Activated T-helper 9 cell treated with anti-CD3 and anti-CD28 coated beads, Interleukin-2, amount 50 U/mL, for 16 hours (primary cell): Measurements from ENCODE around the gene ESPNL.
"Not testable (repeated sequence)": the region's sequence is repeated elsewhere in the genome, so short reads cannot be mapped to it uniquely, and the experiment has no call there.

ENCODE experiments used
- DNase-seq: peaks from one replicate; pipeline ENCODE4 v3.0.0-alpha.2; 2020; ENCODE audit warnings: low read depth

Gene ESPNL, protein sequence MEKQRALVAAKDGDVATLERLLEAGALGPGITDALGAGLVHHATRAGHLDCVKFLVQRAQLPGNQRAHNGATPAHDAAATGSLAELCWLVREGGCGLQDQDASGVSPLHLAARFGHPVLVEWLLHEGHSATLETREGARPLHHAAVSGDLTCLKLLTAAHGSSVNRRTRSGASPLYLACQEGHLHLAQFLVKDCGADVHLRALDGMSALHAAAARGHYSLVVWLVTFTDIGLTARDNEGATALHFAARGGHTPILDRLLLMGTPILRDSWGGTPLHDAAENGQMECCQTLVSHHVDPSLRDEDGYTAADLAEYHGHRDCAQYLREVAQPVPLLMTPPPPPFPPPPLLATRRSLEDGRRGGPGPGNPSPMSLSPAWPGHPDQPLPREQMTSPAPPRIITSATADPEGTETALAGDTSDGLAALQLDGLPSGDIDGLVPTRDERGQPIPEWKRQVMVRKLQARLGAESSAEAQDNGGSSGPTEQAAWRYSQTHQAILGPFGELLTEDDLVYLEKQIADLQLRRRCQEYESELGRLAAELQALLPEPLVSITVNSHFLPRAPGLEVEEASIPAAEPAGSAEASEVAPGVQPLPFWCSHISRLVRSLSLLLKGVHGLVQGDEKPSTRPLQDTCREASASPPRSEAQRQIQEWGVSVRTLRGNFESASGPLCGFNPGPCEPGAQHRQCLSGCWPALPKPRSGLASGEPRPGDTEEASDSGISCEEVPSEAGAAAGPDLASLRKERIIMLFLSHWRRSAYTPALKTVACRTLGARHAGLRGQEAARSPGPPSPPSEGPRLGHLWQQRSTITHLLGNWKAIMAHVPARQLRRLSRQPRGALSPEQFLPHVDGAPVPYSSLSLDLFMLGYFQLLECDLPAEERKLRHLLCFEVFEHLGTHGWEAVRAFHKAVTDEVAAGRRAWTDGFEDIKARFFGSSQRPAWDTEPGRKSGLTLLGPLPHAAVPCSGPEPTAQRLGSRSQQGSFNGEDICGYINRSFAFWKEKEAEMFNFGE

DNA sequence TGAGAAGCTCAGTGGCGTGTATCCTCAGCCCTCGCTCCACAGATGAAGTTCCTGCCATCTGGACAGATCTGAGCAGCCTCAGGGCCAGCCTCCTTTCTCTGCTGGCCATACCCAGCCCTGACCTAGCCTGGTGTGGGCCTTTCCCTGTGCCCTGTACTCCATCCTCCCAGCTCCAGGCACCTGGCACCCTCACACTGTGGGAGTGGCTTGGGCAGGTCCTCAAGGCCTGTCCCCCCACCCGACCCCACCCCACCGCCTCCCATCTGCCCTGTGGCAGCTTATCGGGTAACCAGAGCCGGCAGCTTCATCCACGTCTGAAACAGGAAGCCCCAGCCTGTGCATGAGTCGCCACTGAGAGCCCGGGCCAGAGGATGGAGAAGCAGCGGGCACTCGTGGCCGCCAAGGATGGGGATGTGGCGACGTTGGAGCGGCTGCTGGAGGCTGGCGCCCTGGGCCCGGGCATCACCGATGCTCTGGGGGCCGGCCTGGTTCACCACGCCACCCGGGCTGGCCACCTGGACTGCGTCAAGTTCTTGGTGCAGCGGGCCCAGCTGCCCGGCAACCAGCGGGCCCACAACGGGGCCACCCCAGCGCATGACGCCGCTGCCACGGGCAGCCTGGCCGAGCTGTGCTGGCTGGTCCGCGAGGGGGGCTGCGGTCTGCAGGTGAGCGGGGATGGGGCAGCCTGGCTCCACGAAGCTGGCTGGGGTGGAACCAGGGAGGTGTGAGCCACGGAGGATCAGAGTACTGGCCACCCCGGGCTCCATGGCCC lies at the start of gene ESPNL:
TSS of gene ESPNL (plus strand) at position 292 of the 772 bp plus-strand sequence. CDS start at position 372, 80 bp downstream.
- no peak for DNase-seq

DNA sequence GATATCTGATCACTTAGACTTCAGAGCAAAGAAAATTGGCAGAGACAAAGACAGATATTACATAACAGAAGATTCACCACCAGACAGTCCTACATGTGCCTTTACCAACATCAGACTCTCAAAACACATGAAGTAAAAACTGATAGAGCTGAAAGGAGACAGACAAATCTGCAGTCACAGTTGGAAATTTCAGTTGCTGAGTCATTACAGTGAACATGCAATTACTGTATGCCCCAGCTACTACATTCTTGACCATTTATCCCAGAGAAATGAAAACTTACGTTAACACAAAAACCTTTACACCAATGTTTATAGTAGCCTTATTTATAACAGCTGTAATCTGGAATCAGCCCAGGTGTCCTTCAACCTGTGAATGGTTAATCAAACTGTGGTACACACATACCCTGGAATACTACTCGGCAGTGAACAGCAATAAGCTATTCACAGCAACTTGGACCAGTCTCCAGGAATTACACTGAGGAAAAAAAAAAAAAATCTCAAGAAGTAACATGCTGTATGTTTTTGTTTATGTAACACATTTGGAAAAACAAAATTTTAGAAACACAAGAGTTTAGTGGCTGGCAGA lies 46.9 kb upstream of the ESPNL start:
- DNase-seq: no peak

DNA sequence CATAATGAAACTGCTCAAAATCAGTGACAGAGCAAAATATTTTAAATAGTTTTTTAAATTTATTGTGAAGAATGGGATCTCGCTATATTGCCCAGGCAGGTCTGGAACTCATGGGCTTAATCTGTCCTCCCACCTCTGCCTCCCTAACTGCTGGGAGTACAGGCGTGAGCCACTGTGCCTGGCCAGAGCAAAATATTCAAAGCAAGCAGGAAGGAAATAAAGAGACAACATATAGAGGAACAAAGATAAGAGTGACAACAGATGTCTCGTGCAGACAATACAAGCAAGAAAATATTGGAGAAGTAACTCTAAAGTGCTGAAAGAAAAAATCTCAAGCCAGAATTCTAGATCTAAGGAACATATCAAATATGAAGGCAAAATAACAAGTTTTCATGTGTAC lies 44.3 kb upstream of the ESPNL start:
- no peak for DNase-seq

DNA sequence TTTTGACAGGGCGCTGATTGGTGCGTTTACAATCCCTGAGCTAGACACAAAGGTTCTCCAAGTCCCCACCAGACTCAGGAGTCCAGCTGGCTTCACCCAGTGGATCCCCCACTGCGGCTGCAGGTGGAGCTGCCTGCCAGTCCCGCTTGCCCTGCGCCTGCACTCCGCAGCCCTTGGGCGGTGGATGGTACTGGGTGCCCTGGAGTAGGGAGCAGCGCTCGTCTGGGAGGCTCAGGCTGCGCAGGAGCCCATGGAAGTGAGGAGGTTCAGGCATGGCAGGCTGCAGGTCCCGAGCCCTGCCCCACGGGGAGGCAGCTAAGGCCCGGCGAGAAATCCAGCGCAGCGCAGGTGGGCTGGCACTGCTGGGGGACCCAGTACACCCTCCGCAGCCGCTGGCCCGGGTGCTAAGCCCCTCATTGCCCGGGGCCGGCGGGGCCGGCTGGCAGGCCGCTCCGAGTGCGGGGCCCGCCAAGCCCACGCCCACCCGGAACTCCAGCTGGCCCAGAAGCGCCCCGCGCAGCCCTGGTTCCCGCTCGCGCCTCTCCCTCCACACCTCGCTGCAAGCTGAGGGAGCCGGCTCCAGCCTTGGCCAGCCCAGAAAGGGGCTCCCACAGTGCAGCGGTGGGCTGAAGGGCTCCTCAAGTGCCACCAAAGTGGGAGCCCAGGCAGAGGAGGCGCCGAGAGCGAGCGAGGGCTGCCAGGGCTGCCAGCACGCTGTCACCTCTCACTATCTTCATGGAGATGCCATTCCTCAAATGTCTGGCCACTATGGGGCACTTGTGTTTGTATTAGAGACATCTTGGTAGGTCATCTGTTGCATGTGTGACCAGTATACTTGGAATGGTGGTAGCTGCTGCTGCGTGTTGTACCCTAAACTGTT lies 42.2 kb upstream of the ESPNL start:
- DNase-seq: not testable (repeated sequence)

DNA sequence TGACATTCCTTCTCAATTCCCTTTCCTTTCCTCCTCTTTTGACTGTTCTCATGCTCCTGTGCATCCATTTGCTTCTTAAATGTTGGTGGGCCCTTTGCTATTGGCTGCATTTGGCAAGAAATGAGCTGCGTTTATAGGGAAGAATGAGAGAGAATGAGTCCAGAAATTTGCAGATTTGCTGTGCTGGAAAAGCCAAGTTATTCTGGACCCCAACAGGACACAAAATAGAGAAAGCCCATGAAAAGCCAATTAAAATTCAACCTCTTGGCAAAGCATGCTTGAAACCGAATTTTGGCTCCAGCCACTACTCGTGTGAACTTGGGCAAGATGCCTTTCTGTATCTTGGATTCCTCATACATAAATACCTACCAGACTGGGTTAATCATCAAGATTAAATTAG lies 40.6 kb upstream of the ESPNL start:
- no peak for DNase-seq

DNA sequence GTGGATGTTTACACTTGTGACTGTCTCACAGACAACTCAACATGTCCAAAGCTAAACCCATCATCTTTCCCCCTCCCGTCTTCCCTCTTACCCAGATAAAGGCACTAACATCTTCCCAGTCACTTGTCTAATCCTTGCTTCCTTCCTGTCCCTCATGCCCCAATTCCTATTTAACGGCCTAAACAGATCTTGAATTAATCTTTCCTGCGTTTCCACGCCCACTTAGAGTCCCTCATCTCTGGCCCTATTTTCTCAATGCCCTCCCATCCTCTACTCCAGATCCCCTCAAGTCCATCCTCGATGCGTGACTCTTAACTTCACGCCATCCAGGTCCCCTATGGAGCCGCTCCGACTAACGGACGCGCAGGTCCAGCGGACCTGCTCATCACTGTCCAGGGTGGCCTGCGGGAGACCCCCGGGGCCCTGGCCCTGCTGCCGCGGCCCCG lies 40.0 kb upstream of the ESPNL start:
- no peak for DNase-seq

DNA sequence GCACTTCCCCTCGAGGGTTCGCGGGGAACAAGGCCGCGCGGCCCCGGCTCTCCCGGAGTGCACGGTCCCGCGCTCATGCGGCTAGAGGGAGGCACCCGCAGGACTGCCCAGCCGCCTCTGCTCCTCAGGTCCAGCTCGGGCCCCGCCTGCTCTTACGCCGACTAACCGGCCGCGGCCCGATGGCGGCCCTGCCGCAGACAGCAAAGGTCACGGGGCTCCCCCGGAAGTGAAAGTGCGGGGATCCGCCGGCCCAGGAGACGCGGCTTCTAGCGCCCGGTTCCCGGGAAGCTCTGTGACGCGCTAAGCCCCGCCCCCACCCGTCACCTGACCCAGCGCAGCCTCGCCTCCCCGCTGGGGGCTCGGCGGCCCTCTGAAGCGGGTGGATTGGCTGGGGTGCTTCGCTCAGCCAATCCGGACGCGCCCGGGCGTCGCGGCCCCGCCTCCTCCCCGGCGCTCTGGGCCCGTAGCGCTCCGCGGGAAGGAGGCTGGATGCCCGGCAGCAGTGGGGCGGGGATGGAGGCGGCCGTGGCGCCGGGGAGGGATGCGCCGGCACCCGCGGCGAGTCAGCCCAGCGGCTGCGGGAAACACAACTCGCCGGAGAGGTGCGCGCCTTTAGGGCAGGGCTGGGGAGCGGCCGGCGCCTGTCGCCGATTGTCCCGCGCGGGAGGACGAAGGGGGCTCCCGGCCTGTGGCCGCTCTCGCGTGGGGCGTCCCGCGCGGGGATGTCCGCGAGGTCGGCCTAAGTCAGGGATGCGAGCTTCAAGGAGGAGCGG lies 39.4 kb upstream of the ESPNL start, which contains the start of gene SCLY:
TSS of gene SCLY (plus strand) at position 460 of the 773 bp plus-strand sequence. CDS start at position 514, 54 bp downstream.
- peak; percentile 94 for DNase-seq

DNA sequence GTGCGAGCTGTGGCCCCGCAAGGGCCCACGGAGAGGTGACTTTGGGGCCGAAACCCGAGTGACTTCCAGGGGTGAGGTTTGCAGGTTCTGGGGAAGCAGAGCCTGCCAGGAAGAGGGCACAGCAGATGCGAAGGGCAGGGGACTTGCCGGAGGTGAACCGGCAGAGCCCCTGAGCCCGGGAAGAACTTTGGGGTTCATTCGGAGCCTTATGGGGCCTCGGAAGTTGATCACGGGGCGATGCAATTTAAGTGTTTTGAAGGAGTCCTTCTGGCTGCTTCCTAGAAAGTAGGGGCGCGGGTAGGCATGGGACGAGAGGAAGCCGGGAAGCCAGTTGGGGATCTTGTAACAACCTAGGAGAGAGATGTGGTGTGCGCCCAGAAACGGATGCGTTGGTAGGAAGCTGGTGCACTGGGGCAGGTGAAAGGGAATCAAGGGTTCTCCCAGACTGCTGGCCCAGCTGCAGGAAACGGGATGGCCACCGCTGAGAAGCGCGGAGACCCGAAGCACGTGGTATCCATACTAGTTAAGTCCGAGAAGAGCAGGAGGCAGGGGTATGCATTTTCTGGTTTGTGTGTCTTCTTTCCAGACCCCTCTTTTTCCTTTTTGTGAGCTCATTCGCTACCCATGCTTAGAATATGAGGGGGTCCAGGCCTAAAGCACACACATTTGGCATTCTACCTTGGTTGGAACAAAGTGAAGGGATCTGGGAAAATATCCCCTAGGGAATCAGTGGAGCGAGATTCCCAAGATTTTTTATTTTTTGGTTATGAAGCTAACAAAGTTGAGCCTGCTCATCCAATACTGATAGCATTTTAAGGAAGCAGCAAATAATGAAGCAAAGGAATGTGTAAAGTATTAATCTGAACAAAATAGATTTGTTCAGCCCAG lies 38.6 kb upstream of the ESPNL start:
- DNase-seq: no peak

DNA sequence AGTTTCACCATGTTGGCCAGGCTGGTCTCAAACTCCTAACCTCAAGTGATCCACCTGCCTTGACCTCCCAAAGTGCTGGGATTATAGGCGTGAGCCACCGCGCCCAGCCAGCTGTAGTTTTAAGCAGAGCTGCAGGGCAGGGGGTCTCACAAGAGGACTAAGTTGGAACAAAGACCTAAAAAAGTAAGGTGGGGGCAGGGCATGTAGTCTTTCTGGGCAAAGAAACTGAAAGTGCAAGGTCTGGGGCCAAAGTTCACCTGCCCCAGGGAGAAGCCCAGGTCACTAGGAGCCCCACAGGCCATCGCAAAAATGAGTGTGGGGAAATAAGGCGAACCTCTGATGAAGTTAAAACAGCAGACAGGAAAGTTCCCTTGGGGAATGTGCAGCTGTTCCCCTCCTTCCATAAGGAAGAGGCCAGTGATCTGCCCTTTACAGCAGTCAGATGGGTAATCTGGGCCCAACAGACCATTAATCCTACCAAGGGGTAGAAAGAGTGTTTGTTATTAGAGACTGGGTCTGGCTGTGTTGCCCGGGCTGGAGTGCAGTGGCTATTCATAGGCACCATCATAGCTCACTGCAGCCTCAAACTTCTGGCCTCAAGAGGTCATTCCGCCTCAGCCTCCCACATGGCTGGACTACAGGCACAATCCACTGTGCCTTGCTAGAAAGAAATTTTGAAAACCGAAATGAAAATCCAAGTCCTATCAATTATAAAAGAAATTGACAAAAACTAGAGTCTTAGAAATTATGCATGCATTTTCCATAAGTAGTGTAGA lies 36.5 kb upstream of the ESPNL start:
- no peak for DNase-seq

DNA sequence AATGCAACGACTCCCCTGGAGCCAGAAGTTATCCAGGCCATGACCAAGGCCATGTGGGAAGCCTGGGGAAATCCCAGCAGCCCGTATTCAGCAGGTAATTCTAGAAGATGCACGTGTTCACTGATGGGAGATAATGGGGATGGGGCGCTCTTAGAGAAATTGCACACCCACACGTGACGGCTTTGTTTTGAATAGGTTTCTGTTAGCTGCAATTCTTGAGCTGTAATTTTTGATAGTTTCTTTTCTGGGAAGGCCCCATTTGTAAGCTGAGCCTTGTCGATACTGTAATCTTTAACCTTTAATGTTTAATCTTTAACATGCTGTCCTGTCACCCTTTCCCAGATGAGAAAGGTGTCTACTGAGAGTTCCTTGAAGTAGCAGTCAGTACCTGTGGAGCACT lies 35.8 kb upstream of the ESPNL start:
- no peak for DNase-seq

DNA sequence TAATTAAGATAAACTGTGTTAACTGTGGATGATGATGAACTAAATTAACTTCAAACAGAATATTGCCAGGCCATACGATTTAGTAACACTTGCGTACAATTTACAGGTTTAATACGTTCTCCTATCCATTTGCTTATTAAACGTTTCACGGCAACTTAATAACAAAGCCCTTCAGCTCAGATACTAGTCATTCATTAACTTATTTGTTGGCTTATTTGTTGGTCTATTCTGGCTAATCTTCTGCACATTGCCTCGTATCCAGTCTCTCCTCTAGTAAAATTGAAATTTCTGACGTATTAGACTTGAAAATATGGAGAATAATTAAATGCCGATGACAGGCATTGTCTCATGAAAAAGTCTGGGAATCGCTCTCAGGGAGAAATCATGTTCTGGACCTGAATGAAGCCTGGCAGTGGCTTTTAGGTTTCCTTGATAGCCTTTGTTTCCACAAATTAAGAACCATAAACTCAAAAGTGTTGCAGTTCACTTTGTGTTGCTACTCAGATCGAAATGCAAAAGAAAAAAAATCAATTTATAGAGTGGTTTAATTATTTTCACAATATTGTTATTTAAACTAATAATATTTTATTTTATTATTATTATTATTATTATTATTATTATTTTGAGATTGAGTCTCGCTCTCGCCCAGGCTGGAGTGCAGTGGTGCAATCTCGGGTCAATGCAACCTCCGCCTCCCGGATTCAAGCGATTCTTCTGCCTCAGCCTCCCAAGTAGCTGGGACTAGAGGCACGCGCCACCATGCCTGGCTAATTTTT lies 34.9 kb upstream of the ESPNL start:
- DNase-seq: no peak

DNA sequence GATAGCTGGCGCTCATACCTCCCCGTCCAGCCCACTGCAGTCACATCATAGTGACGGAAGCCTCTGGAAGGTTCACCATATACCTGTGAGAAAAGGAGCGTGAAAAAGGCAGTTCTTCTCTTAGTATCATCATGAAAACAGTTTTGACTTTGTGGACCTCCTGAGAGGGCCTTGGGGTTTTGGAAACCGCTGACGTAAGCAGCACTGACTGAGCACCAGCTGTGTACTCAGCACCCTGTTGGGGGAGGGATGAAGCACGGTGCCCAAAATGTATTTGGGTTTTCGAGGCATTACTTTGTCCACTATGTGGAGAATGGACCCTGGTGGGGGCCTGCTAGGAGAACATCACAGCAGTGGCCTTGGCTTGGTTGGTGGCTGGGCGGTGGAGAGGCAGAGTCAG lies 33.9 kb upstream of the ESPNL start:
- no peak for DNase-seq

DNA sequence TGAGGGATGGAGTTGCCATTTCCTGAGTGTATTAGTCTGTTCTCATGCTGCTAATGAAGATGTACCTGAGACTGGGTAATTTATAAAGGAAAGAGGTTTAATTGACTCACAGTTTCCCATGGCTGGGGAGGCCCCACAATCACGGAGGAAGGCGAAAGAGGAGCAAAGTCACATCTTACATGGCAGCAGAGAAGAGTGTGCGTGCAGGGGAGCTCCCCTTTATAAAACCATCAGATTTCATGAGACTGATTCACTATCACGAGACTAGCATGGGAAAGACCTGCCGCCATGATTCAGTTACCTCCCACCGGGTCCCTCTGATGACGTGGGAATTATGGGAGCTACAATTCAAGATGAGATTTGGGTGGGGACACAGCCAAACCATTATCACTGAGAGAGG lies 33.4 kb upstream of the ESPNL start:
- DNase-seq: not testable (repeated sequence)

DNA sequence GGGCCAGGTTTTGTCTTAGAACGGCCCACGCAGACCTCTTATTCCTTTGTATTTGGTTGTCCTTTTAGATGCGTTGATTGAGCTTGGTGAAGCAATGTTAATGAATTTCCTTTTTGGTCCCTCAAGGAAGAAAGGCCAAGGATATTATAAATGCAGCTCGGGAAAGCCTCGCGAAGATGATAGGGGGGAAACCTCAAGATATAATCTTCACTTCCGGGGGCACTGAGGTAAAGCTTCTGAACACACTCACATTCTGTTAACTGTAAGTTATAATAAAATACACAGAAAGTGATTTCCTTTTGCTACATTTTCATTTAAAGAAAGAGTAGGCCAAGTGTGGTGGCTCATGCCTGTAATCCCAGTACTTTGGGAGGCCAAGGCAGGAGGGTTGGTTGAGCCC lies 32.2 kb upstream of the ESPNL start:
- no peak for DNase-seq

DNA sequence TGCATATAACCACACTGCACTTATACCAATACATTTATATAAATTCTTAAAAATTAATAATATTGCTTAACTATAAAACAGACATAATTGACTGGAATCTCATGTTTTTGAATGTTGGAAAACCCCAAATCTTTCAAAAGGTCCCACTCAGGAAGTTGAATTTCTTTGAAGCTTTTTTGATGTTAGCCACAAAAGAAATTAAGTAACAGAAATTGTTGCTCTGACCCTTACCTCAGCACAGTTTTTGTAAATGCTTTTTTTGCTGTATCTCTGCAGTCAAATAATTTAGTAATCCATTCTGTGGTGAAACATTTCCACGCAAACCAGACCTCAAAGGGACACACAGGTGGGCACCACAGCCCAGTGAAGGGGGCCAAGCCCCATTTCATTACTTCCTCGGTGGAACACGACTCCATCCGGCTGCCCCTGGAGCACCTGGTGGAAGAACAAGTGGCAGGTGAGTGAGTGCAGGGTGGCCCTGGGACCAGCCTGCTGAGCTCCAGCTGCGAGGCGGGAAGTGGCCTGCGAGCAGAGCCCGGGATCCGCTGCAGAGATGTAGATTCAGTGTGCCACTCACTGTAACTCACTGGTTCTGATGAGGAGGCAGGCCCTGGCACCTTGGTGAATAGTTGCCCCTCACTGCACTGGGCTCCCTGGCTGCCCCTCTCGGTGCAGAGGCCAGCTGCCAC lies 31.0 kb upstream of the ESPNL start:
- DNase-seq: no peak

DNA sequence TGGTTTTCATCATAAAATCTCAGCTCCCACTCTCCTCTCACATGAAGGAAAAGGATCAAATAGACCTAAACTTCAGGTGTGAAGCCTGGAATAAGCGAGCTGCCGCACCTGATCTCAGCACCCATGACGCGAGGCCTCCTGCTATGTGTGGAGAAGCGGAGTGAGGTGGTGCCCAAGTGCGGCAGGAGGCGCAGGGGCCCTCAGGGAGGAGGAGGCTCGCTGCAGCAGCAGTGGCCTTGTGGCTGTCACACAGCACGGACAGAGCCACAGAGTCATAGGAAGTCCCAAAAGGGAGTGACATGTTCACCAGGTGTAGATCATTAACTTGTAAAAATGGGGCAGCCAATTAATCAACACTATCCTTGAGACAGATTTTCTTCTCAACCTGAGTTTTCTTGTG lies 30.3 kb upstream of the ESPNL start:
- DNase-seq: no peak
